Measurements from ENCODE around the gene CDH23. TPM values are rescaled to one million over a fixed set of nuclear protein-coding genes. Genes with fewer than 3 reads are reported as not detected.

CDH23 gene
- total and polyA plus RNA-seq, 2 of the 8 experiments (the other 6 are each of a cell fraction or from before 2014, with no cell fraction given) = 1.9 to 4.9 TPM

DNA sequence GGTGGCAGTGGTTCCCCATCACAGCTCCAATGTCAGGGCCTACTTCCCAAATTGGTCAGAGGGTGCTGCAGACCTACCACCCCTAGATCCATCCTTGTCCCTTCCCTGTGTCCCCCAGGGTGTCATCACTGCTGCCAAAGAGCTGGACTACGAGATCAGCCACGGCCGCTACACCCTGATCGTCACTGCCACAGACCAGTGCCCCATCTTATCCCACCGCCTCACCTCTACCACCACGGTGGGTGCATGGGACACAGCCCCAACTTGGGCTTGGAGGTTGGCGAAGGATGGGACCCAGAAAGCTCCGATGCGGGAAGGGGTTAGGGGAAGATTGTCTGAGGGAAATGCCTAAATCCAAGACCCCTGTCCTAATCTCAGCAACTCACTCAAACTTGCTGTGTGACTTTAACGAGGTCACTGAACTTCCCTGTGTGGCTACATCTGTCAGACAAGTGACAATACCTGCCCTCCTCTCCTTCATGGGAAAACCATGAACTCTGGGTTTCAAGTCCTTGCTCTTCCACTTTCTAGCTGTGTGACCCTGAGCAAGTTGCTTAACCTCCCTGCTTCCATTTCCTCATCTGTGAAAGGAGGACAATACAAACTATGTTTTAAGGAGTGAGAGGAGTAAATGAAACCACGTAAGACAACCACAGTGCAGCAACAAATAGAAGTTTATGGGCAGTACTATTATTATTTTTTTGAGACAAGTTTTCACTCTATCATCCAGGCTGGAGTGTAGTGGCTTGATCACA, 381.5 kb downstream of the CDH23 start (continued):
- TF ChIP-seq HDAC2 (IDR thresholded peaks at IDR 0.05; ENCODE audit: borderline replicate concordance in 1 of 2, low read depth in 2 of 2, low read length in 2 of 2) = no peak
- TF ChIP-seq CREB1 (IDR thresholded peaks at IDR 0.05) = no peak
- no peak for TF ChIP-seq SP2 (IDR thresholded peaks at IDR 0.05; ENCODE audit: low read length)
